H1 (cell line): ENCODE results near the gene PLEK.

Experiments used
- ASH2L ChIP-seq: fragments of 200-600, 300-600 bp; sonication (generic); IDR thresholded peaks from one replicate; pipeline ENCODE4 v1.7.1; 2017; ENCODE audit warnings: low read length
- CHD2 ChIP-seq: IDR thresholded peaks from 2 replicates; pipeline ENCODE4 v1.6.1; 2012; ENCODE audit warnings: low read length, improper control_type of control experiment
- POLR2A ChIP-seq, 2 experiments: IDR thresholded peaks; 1 replicate in 1 of 2; 2 replicates in 1 of 2; pipeline ENCODE4 v1.6.1; 2011; ENCODE audit warnings: low read depth in 2 of 2, low read length in 2 of 2, mild to moderate bottlenecking in 2 of 2; ENCODE audit errors: control extremely low read depth in 1 of 2
- POLR2AphosphoS5 ChIP-seq: IDR thresholded peaks from 2 replicates; pipeline ENCODE4 v1.6.1; 2011; ENCODE audit warnings: low read depth, low read length
- RBBP5 ChIP-seq: IDR thresholded peaks from 2 replicates; pipeline ENCODE4 v1.7.1; 2012; ENCODE audit warnings: low read depth, mild to moderate bottlenecking, inconsistent platforms, low read length, moderate library complexity, borderline replicate concordance
- SIX5 ChIP-seq: IDR thresholded peaks from 2 replicates; pipeline ENCODE4 v1.6.1; 2011; ENCODE audit warnings: mild to moderate bottlenecking, low read depth, low read length
- YY1 ChIP-seq: IDR thresholded peaks from 2 replicates; pipeline ENCODE4 v1.6.1; 2011; ENCODE audit warnings: low read depth, mild to moderate bottlenecking, low read length
- ZNF274 ChIP-seq: IDR thresholded peaks from 2 replicates; pipeline ENCODE4 v1.7.0; 2012; ENCODE audit warnings: low read length, borderline replicate concordance; ENCODE audit errors: extremely low read depth
- TF ChIP-seq, protein P1 (sequence below), 3 experiments: IDR thresholded peaks; 1 replicate in 2 of 3; 2 replicates in 1 of 3; pipeline versions ENCODE4 v1.5.1 to v1.6.1; 2011; ENCODE audit warnings: low read length in 3 of 3, mild to moderate bottlenecking in 3 of 3, inconsistent platforms in 2 of 3, low read depth in 1 of 3, moderate library complexity in 1 of 3; ENCODE audit not compliant: insufficient read depth in 1 of 3; ENCODE audit errors: control extremely low read depth in 1 of 3
- TF ChIP-seq, protein P2 (sequence below): IDR thresholded peaks from 2 replicates; pipeline ENCODE4 v1.6.1; 2012; ENCODE audit warnings: inconsistent platforms

DNA sequence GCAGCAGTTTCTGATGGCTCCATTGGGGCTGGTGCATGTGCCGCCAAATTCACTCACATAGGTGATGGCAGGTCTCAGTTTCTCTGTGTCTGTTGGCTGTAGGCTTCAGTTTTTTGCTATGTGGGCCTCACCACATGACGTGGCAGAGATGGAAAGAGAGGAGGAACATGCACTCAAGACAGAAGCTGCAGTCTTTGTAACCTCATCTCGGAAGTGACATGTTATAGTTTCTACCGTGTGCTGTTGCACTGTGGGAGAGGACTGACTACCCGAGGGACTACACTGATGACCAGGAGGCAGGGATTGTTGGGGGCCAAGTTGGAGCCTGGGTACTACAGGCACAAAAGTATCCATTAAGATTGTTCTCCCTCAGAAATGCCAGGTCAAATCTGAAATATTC, 36.2 kb upstream of the PLEK start:
- TF ChIP-seq POLR2A (IDR thresholded peaks at IDR 0.05; ENCODE audit: control extremely low read depth in 1 of 2, low read depth in 2 of 2, low read length in 2 of 2), result no peak
- no peak for TF ChIP-seq CHD2
- TF ChIP-seq, protein P1, sequence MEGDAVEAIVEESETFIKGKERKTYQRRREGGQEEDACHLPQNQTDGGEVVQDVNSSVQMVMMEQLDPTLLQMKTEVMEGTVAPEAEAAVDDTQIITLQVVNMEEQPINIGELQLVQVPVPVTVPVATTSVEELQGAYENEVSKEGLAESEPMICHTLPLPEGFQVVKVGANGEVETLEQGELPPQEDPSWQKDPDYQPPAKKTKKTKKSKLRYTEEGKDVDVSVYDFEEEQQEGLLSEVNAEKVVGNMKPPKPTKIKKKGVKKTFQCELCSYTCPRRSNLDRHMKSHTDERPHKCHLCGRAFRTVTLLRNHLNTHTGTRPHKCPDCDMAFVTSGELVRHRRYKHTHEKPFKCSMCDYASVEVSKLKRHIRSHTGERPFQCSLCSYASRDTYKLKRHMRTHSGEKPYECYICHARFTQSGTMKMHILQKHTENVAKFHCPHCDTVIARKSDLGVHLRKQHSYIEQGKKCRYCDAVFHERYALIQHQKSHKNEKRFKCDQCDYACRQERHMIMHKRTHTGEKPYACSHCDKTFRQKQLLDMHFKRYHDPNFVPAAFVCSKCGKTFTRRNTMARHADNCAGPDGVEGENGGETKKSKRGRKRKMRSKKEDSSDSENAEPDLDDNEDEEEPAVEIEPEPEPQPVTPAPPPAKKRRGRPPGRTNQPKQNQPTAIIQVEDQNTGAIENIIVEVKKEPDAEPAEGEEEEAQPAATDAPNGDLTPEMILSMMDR (IDR thresholded peaks at IDR 0.05; ENCODE audit: control extremely low read depth in 1 of 3, insufficient read depth in 1 of 3, low read depth in 1 of 3, low read length in 3 of 3), result no peak
- no peak for TF ChIP-seq ZNF274
- no peak for TF ChIP-seq POLR2AphosphoS5
- no peak for TF ChIP-seq SIX5
- TF ChIP-seq, protein P2, sequence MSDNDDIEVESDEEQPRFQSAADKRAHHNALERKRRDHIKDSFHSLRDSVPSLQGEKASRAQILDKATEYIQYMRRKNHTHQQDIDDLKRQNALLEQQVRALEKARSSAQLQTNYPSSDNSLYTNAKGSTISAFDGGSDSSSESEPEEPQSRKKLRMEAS, result no peak
- no peak for TF ChIP-seq YY1
- no peak for TF ChIP-seq ASH2L
- TF ChIP-seq RBBP5, result no peak
